HPDE6-E6E7 (cell line): ENCODE measurements around the gene TLE3.

ENCODE experiments used
- DNase-seq: peaks from one replicate; pipeline ENCODE4 v3.0.0; 2011; ENCODE audit warnings: missing footprints; ENCODE audit errors: extremely low spot score

The TLE3 gene

GRCh38 chr15:70083946-70084345, 13.8 kb downstream of the TLE3 start:
- no peak for DNase-seq

- no peak for DNase-seq
Observed at GRCh38 chr15:70083418-70083817, 14.3 kb downstream of the TLE3 start.

GRCh38 chr15:70082281-70082900, 15.3 kb downstream of the TLE3 start:
- no peak for DNase-seq

- DNase-seq = no peak
Observed at GRCh38 chr15:70081612-70082011, 16.1 kb downstream of the TLE3 start.

- no peak for DNase-seq
Observed at GRCh38 chr15:70080347-70080746, 17.4 kb downstream of the TLE3 start.

GRCh38 chr15:70079888-70080287, 17.8 kb downstream of the TLE3 start:
- DNase-seq = no peak

GRCh38 chr15:70078578-70079417, 18.9 kb downstream of the TLE3 start:
- no peak for DNase-seq

- DNase-seq = no peak
Observed at GRCh38 chr15:70077188-70078147, 20.2 kb downstream of the TLE3 start.

- no peak for DNase-seq
Observed at GRCh38 chr15:70074380-70074779, 23.3 kb downstream of the TLE3 start.

GRCh38 chr15:70072479-70072878, 25.2 kb downstream of the TLE3 start:
- DNase-seq = no peak

GRCh38 chr15:70071799-70072198, 25.9 kb downstream of the TLE3 start:
- DNase-seq = no peak

- DNase-seq = no peak
Observed at GRCh38 chr15:70069716-70070115, 28.0 kb downstream of the TLE3 start.

GRCh38 chr15:70068783-70069565, 28.7 kb downstream of the TLE3 start:
- DNase-seq = no peak

GRCh38 chr15:70067681-70068080, 30.0 kb downstream of the TLE3 start:
- no peak for DNase-seq

- no peak for DNase-seq
Observed at GRCh38 chr15:70067011-70067410, 30.7 kb downstream of the TLE3 start.

GRCh38 chr15:70066447-70066846, 31.3 kb downstream of the TLE3 start:
- DNase-seq = no peak

- DNase-seq = no peak
Observed at GRCh38 chr15:70066004-70066403, 31.7 kb downstream of the TLE3 start.

GRCh38 chr15:70065006-70065722, 32.6 kb downstream of the TLE3 start:
- no peak for DNase-seq

GRCh38 chr15:70064441-70064840, 33.3 kb downstream of the TLE3 start:
- no peak for DNase-seq

GRCh38 chr15:70063980-70064379, 33.7 kb downstream of the TLE3 start:
- no peak for DNase-seq
